GM10847 (cell line): ENCODE results near the gene STXBP5L.

Source experiments
- POLR2A ChIP-seq: IDR thresholded peaks from 2 replicates; pipeline ENCODE4 v1.6.1; 2011; ENCODE audit not compliant: insufficient read length; ENCODE audit errors: extremely low read depth

Gene STXBP5L

DNA sequence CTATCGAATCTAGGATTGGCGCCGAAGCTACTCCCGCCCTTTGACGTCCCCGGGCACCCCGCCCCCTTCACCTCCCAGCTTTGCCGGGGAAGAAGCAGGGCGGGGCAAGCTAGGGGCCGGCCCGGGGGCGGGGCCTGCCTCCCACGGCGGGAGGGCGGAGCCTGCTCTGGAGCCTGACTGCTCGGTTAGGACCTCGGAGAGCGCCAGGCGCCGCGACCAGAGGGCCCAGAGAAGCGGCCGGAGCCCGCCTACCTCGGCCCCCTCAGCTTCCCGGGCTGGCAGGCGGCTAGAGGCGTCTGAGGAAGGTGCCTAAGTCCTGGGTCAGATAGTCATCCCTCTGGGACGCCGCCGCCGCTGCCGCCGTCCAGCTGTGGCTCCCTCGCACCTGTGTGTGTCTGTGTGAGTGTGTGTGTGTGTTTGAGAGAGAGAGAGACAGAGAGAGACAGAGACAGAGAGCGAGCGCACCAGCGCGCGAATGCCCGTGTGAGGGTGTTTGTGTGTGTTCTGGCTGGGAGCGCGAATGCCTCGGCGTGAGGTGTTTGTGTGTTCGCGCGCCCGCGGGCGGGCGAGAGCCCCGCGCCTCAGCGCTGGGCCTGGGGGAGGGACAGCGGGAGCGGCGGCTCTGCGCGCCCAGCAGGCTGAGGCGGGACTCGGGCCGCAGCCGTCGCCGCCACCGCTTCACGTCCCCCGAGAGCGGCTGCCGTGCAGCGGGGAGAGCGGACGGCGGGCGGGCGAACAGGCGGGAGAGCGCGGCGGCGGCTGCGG lies at the start of gene STXBP5L:
TSS of gene STXBP5L (plus strand) at position 176 of the 765 bp plus-strand sequence. CDS start 1,374 bp downstream, outside the sequence.
- TF ChIP-seq POLR2A = no peak

DNA sequence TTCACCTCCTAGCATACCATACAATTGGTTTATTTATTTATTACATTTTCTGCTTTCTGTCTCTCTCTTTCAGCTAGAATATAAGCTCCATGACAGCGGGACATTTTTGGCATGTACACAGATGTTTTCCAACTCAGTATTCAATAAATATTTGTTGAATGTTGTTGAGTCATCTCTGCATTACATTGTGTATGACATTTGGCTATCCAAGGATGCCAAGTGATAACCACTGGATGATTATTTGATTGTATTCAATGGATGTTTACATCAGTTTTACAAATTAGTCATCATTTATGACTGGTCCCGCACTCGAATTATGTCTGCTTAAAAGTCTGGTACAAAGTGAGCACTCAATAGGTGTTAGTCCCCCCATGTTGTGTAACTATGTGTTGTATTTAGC lies 49.5 kb upstream of the STXBP5L start:
- TF ChIP-seq POLR2A = no peak

DNA sequence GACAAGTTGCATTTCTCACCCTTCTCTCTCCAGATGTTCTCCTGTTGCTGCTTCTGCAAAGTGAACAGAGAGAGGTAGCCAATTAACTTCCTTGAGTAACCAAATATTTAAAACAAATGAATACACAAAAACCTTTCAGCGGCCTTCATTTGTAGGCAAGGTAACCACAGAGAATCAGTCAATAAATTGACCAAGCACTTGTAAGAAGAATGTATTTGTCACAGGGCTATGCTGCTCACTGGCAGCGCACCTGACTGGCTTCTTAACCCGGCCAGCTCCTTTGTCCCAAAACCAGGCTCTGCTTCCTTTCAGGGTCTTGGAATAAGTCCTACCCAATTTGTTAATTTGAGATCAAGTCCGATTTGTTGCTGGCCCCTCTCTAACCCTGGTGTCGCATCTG lies 43.5 kb upstream of the STXBP5L start:
- TF ChIP-seq POLR2A = no peak

DNA sequence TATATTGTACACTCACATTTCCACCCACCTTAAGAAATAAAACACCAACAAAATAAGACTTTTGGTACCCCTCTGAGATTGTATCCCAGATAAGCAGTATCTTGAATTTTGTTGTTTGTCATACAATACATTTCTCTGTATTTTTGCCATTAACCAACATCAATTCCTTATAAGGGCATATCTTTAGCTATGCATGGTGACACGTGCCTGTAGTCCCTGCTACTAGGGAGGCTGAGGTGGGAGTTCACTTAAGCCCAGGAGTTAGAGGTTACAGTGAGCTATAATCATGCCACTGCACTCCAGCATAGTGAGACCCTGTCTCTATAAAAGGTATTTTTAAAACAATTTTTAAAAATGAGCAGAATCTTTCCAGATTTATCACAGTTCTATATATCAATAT lies 32.5 kb upstream of the STXBP5L start:
- no peak for TF ChIP-seq POLR2A

DNA sequence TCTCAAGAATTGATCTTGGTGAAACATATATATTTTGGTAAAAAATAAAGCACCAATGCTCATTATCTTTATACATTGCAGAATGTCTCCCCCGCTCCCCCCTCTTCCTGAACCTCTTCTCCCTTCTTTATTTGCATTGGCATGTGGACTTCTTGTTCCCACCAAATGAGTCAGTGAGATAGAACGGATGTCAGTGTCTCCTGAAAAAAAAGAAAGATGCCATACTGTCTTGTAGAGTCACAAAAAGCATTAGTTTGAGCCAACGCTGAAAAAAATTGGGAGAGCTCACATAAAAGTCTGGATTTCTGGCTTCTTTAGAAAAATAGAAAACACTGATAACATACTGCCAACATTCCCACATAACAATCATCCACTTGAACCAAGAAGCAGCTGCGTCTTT lies 32.0 kb upstream of the STXBP5L start:
- no peak for TF ChIP-seq POLR2A

DNA sequence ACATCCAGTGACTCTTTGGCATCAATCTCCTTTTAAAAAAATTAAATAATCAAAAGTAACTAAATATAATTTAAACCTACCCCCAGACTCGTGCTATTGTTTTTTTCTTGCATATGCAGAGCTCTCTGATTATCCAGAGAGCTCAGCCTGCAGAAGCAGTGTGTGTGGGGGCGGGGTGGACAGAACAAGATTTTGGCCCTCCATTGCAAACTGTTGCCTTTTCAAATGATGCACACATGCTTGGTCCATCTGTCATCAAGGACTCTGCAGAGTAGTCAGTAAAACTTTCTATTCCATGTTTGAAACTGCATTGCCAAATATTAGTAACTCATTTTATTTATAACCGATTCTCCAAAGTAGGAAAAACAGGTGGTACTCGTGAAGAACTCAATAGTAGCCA lies 28.6 kb upstream of the STXBP5L start:
- no peak for TF ChIP-seq POLR2A

DNA sequence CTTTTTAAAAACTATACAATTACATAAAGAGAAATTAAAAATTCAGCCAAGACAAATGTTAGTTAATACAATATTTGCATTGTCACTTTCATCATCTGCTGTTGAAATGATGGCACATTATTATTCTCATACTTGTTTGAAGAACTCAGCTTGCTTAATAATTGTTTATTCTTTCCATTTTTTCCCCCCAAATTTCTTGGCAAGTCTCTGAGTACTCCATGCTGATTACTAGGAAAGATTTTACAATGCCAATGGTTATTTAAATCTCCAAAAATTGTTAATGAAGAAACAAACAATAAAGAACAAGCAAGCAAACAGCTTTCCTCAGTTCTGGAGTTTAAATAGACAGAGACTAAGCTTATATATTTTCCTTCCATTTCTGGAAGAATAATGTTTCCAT lies 15.1 kb upstream of the STXBP5L start:
- no peak for TF ChIP-seq POLR2A

DNA sequence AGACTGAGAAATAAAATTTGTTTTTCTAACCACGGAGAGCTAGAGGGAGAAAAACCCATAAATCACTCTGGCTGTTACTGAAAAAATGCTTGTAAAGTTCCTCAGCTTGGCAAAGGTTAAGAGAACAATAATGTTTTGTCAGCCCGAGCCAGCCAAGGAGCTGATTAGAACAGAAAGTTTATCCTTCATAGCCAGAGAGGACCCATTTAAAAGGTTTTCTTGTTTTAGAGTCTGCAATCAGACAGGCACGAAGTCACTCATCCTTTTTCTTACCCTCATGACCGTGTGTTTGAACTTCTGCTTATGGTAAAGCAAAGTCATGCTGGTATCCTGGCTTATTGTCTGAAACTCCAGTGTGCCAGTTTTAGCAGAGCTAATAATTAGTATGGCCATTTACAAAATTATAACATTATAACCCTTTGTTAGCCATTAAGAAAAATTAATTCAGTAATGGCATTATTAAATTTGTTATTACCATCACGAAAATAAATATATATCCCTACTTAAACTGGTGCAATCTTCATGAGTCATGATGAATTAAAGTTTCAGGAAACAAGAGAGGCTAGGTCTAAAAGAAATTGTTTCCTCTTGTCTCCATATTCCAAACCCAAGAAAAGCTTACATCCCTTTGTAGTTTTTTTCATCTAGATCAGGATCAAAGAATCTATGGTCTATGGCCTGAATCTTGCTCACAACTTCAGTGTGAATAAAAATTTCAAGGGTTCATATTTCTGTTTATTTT lies 13.5 kb upstream of the STXBP5L start:
- TF ChIP-seq POLR2A = no peak

DNA sequence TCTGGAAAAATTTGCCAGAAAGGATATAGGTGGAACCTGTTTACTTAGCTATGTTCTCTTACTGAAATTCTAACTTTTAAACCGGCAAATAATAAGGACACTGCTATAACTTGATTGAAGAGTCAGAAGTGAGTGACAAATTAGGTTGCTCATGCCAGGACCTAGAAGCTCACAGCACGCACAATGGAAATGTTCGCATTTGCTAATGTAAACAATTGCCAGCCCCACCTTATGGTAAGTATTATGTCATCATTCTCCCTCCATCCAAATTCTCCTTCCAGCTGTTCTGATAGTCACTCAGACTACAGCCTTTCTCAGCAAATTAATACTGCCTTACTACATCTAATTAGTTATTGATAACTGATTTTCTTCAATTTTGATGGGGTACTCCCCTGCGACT lies 4.8 kb upstream of the STXBP5L start:
- TF ChIP-seq POLR2A = no peak

DNA sequence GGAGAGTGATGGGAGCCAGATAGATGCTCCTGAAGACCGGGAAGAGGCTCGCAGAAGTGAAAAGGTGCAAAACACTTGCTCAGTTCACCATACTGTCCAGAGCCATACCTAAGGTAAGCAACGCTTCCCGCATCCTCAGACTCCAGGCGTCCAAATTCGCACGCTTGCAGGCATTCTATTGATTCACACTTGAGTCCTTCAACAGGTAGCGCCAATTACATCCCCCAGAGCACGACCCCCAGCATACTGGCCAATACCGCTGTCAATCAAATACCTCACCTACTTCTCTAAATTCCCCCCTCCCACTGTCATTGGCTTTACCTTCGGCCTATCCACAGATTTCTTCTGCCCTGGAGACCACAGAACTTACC lies 361 bp upstream of the STXBP5L start:
- no peak for TF ChIP-seq POLR2A

DNA sequence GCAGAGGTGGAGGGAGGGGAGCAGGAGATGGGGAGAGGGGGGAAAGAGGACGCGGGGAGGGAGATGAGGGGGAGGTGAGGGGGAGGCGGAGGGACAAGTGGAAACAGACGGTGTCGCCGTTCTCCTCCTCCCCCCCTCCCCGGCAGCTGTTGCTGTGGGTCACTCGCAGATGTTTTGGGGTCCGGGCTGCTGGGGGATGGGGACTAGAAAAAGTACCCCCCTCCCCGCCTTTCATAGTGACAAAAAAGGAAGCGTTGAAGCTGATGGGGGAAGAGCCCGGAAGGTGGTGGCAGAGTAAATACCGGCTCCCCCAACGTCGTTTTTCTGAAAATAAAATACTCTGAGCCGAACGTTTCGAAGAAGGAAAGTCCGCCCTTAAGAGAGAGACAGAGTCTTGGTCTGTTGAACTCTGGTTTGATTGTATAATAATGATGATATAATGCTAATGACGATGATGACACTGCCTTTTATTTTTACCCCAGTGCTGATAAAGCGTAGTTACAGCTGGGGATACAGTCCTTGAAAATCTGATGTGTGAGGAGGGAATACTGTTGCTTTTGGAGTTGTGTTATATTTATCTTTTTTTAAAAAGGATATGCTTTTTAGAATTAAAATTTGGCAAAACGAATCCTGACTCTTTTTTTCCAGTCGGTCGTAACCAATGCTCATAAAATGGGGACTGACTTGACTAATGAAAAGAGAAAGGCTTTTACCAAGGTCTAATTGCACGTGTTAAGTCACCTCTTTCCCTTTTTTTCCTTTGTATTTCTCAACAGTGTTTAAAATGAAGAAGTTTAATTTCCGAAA lies 993 bp downstream of the STXBP5L start:
- TF ChIP-seq POLR2A = no peak

DNA sequence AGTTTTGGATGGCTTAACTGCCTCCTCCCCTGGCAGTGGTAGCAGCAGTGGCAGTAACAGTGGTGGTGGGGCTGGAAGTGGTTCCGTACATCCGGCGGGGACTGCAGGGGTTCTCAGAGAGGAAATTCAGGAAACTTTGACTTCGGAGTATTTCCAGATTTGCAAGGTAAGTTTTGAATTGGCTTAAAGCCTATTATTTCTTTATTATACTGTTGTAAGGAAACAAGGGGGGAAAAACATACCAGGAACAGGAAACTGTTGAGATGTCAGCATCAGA lies 1.5 kb downstream of the STXBP5L start:
- TF ChIP-seq POLR2A = no peak

DNA sequence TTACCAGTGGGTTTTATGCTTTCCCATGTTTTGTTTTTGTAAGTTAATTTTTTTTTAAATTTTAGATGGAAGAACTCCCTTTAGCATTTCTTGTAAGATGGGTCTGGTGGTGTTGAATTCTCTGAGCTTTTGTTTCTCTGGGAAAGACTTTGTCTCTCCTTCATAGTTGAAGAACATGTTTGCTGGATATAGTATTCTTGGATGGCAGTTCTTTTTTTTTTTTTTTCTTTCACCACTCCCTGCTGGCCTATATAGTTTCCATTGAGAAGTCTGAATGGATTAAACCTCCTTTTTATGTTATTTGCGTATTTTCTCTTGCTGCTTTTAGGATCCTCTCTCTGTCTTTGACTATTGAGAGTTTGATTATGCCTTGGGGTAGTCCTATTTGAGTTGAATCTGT lies 18.1 kb downstream of the STXBP5L start:
- no peak for TF ChIP-seq POLR2A

DNA sequence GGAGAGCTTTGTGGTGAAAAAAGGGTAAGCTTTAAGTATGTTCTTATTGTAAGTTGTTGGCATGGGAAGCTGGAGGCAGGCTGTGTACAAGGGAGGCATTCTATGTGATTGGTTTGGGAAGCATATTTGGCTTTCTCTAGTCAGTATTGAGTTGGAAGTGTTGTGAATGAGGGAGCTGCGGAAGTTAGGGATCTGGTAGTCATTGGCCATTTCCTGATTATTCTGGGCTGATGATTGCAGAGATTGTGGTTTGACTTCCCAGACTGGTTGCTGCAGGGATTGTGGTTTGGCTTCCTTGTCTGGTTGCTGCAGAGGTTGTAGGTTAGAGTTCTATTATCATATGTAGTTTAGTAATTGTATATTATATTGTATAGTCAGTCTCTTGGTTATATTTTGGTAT lies 21.0 kb downstream of the STXBP5L start:
- no peak for TF ChIP-seq POLR2A

DNA sequence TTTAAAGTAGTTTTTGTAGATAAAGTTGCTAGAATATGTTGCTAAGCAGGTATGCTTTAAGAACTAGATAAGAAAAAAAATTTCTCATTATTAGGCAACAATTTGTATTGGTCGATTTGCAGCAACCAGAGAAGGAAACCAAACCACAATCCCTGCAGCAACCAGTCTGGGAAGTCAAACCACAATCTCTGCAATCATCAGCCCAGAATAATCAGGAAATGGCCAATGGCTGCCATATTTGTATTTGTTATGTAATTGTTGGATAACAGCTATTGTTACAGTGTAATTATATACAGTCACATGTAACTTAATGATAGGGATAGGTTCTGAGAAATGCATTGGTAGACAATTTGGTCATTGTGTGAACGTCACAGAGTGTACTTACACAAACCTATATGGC lies 23.6 kb downstream of the STXBP5L start:
- TF ChIP-seq POLR2A = no peak

DNA sequence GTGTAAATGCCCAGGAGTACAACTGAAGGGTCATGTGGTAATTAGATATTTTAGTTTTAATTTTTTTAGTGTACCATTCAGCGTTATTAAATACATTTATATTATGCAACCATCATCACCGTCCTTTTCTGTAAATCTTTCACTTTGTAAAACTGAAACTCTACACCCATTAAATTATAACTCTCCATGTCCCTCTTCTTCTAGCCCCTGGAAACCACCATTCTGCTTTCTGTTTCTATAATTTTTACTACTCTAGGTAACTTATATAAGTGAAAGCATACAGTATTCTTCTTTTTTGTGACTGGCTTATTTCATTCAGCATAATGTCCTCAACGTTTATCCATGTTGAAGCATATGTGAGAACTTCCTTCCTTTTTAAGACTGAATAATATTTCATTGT lies 48.1 kb downstream of the STXBP5L start:
- TF ChIP-seq POLR2A = no peak
